WTC11 (cell line): ENCODE results near the gene ALK. TPM values are rescaled to one million over a fixed set of nuclear protein-coding genes. Genes with fewer than 3 reads are reported as not detected.

Experiments
- ATAC-seq: fragments of 200-7000 bp; cut with Tn5 transposase; 2 replicates; pipeline ENCODE4 v1.10.0; 2021; ENCODE audit warnings: mild to moderate bottlenecking, moderate library complexity
- CTCF ChIA-PET: fragments of 300-600 bp; sonication (Branson Sonifier 250); formaldehyde crosslinking; loops from one replicate; lab custom pipeline; 2021; ENCODE audit warnings: antibody characterized with exemption; lab: Charles Lee
- POLR2A ChIA-PET: fragments of 350-600 bp; sonication (Branson Sonifier 250); formaldehyde crosslinking; loops from one replicate; lab custom pipeline; 2021; ENCODE audit warnings: antibody characterized with exemption; lab: Charles Lee
- DNase-seq: peaks from one replicate; pipeline ENCODE4 v3.0.0; 2021; ENCODE audit warnings: low spot score
- H3K27ac Mint-ChIP-seq: 2 replicates; pipeline ENCODE4 v1.8.0; 2021; ENCODE audit warnings: mixed read lengths
- H3K27me3 Mint-ChIP-seq: 2 replicates; pipeline ENCODE4 v1.8.0; 2021; ENCODE audit warnings: low read depth, mild to moderate bottlenecking, moderate library complexity, mixed read lengths
- H3K36me3 Mint-ChIP-seq: 2 replicates; pipeline ENCODE4 v1.8.0; 2021; ENCODE audit warnings: mixed read lengths
- H3K4me1 Mint-ChIP-seq: 2 replicates; pipeline ENCODE4 v1.8.0; 2022; ENCODE audit warnings: mixed read lengths
- H3K4me3 Mint-ChIP-seq: 2 replicates; pipeline ENCODE4 v1.8.0; 2021; ENCODE audit warnings: mild to moderate bottlenecking, moderate library complexity, mixed read lengths
- H3K9me3 Mint-ChIP-seq: 2 replicates; pipeline ENCODE4 v1.8.0; 2021; ENCODE audit warnings: mixed read lengths
- ATF1 ChIP-seq: sonication (generic); formaldehyde crosslinking; IDR thresholded peaks from 2 replicates; pipeline ENCODE4 v1.8.1; 2023; ENCODE audit warnings: mild to moderate bottlenecking, moderate library complexity, missing genetic modification reagents
- ATF3 ChIP-seq: sonication (generic); formaldehyde crosslinking; conservative IDR thresholded peaks from 2 replicates; pipeline ENCODE4 v1.8.1; 2022; ENCODE audit warnings: mild to moderate bottlenecking, missing genetic modification reagents
- CREM ChIP-seq: sonication (generic); formaldehyde crosslinking; IDR thresholded peaks from 2 replicates; pipeline ENCODE4 v1.8.1; 2022; ENCODE audit warnings: mild to moderate bottlenecking, missing genetic modification reagents, moderate library complexity
- FOXP4 ChIP-seq: sonication (generic); formaldehyde crosslinking; IDR thresholded peaks from 2 replicates; pipeline ENCODE4 v1.8.0; 2022; ENCODE audit warnings: mild to moderate bottlenecking, missing genetic modification reagents
- GABPB1 ChIP-seq: sonication (generic); formaldehyde crosslinking; IDR thresholded peaks from 2 replicates; pipeline ENCODE4 v1.8.1; 2023; ENCODE audit warnings: mild to moderate bottlenecking, missing genetic modification reagents
- GRHL2 ChIP-seq: fragments of 250-450 bp; sonication (Bioruptor Pico); IDR thresholded peaks from 2 replicates; pipeline ENCODE4 v1.8.0; 2022; ENCODE audit warnings: mild to moderate bottlenecking, moderate library complexity; ENCODE audit not compliant: insufficient replicate concordance, severe bottlenecking
- MXD4 ChIP-seq: fragments of 250-450 bp; sonication (Bioruptor Pico); IDR thresholded peaks from 2 replicates; pipeline ENCODE4 v1.8.0; 2021; ENCODE audit warnings: mild to moderate bottlenecking, moderate library complexity, borderline replicate concordance
- NR1H2 ChIP-seq: sonication (generic); formaldehyde crosslinking; IDR thresholded peaks from 2 replicates; pipeline ENCODE4 v1.9.0; 2021; ENCODE audit warnings: mild to moderate bottlenecking, moderate library complexity, missing genetic modification reagents
- NR2C2 ChIP-seq: sonication (generic); formaldehyde crosslinking; IDR thresholded peaks from 2 replicates; pipeline ENCODE4 v1.8.0; 2022; ENCODE audit warnings: mild to moderate bottlenecking, missing genetic modification reagents
- PRDM15 ChIP-seq: sonication (generic); formaldehyde crosslinking; IDR thresholded peaks from 2 replicates; pipeline ENCODE4 v1.8.0; 2022; ENCODE audit warnings: missing genetic modification reagents
- PREB ChIP-seq: sonication (generic); formaldehyde crosslinking; IDR thresholded peaks from 2 replicates; pipeline ENCODE4 v1.8.1; 2022; ENCODE audit warnings: mild to moderate bottlenecking, missing genetic modification reagents, moderate library complexity, borderline replicate concordance
- PRRX2 ChIP-seq: fragments of 250-450 bp; sonication (Bioruptor Pico); IDR thresholded peaks from 2 replicates; pipeline ENCODE4 v1.8.0; 2021; ENCODE audit warnings: mild to moderate bottlenecking
- SMAD3 ChIP-seq: sonication (generic); formaldehyde crosslinking; IDR thresholded peaks from 2 replicates; pipeline ENCODE4 v1.8.0; 2022; ENCODE audit warnings: missing genetic modification reagents, mild to moderate bottlenecking, borderline replicate concordance
- ZNF121 ChIP-seq: sonication (generic); formaldehyde crosslinking; IDR thresholded peaks from 2 replicates; pipeline ENCODE4 v1.8.0; 2023; ENCODE audit warnings: missing genetic modification reagents
- ZNF232 ChIP-seq: sonication (generic); formaldehyde crosslinking; IDR thresholded peaks from 2 replicates; pipeline ENCODE4 v1.8.0; 2022; ENCODE audit warnings: mild to moderate bottlenecking, missing genetic modification reagents
- ZNF317 ChIP-seq: sonication (generic); formaldehyde crosslinking; IDR thresholded peaks from 2 replicates; pipeline ENCODE4 v1.8.1; 2023; ENCODE audit warnings: low read depth, mild to moderate bottlenecking, moderate library complexity, missing genetic modification reagents, borderline replicate concordance
- total RNA-seq: library from RNA; stranded (reverse); gene quantifications from 3 replicates; pipeline ENCODE4 v1.2.3, GENCODE V29; 2021
- TF ChIP-seq, protein P1 (sequence below): sonication (generic); formaldehyde crosslinking; IDR thresholded peaks from 2 replicates; pipeline ENCODE4 v1.8.1; 2023; ENCODE audit warnings: mild to moderate bottlenecking, missing genetic modification reagents
- TF ChIP-seq, protein P2 (sequence below): sonication (generic); formaldehyde crosslinking; IDR thresholded peaks from 2 replicates; pipeline ENCODE4 v1.8.1; 2023; ENCODE audit warnings: mild to moderate bottlenecking, missing genetic modification reagents

The ALK gene
- total RNA-seq, 1 experiment from 2014 or later: not detected

DNA sequence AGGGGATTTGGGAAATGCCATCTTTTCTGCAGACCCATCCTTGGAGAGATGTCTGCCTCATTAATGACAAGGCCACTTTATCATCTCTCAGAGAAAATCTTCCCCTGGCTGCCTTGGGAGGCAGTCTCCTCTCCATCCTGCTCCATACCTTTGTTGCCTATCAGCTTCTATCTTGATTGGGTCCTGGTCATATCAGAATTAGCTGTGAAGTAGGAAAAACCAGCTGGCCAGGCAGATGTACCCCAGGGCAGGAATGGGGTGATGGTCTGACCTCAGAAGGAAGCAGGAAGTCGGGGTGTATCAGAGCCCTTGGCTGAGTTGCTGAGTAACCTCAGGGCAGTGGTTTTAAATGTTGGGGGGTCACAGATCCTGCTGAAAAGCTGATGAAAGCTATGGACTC is 41.3 kb downstream of the ALK start:
- POLR2A ChIA-PET: no interaction called here
- no peak for TF ChIP-seq CREM
- no peak for TF ChIP-seq ZNF232 (CRISPR knock-in tag)
- no peak for TF ChIP-seq GABPB1 (CRISPR knock-in tag)
- TF ChIP-seq ATF1 (CRISPR knock-in tag): no peak
- no peak for TF ChIP-seq PRRX2
- TF ChIP-seq, protein P1, sequence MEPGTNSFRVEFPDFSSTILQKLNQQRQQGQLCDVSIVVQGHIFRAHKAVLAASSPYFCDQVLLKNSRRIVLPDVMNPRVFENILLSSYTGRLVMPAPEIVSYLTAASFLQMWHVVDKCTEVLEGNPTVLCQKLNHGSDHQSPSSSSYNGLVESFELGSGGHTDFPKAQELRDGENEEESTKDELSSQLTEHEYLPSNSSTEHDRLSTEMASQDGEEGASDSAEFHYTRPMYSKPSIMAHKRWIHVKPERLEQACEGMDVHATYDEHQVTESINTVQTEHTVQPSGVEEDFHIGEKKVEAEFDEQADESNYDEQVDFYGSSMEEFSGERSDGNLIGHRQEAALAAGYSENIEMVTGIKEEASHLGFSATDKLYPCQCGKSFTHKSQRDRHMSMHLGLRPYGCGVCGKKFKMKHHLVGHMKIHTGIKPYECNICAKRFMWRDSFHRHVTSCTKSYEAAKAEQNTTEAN (CRISPR knock-in tag): no peak
- TF ChIP-seq NR1H2: no peak
- no peak for TF ChIP-seq SMAD3 (CRISPR knock-in tag)
- no peak for TF ChIP-seq MXD4 (CRISPR knock-in tag)
- no peak for TF ChIP-seq PREB (CRISPR knock-in tag)
- TF ChIP-seq GRHL2: no peak
- TF ChIP-seq ZNF317 (CRISPR knock-in tag): no peak
- no peak for TF ChIP-seq PRDM15 (CRISPR knock-in tag)
- no peak for TF ChIP-seq NR2C2 (CRISPR knock-in tag)
- no peak for TF ChIP-seq FOXP4 (CRISPR knock-in tag)
- ATAC-seq: no peak
- DNase-seq: no peak
- Mint-ChIP-seq H3K36me3 (no peaks in the 10 kb centered on the region), H3K9me3 (peaks cover 7% of the 10 kb centered on the region; the same call in 1 of the 2 replicates), H3K27me3 (no peaks in the 10 kb centered on the region), H3K4me3 (no peak overlapping the region), H3K27ac (no peak overlapping the region), H3K4me1 (no peaks in the 10 kb centered on the region)
- CTCF ChIA-PET: no interaction called here

GRCh38 chr2:29879456-29879855 is 41.9 kb downstream of the ALK start:
- no peak for ATAC-seq
- Mint-ChIP-seq H3K36me3 (no peaks in the 10 kb centered on the region), H3K9me3 (peaks cover 6% of the 10 kb centered on the region; the same call in 1 of the 2 replicates), H3K4me1 (no peaks in the 10 kb centered on the region), H3K27ac (no peak overlapping the region), H3K4me3 (no peak overlapping the region), H3K27me3 (no peaks in the 10 kb centered on the region)
- no peak for DNase-seq
- ChIA-PET CTCF (no interaction called here), POLR2A (no interaction called here)
- no peak for TF ChIP-seq CREM
- no peak for TF ChIP-seq ZNF121 (CRISPR knock-in tag)
- no peak for TF ChIP-seq GRHL2
- TF ChIP-seq, protein P2, sequence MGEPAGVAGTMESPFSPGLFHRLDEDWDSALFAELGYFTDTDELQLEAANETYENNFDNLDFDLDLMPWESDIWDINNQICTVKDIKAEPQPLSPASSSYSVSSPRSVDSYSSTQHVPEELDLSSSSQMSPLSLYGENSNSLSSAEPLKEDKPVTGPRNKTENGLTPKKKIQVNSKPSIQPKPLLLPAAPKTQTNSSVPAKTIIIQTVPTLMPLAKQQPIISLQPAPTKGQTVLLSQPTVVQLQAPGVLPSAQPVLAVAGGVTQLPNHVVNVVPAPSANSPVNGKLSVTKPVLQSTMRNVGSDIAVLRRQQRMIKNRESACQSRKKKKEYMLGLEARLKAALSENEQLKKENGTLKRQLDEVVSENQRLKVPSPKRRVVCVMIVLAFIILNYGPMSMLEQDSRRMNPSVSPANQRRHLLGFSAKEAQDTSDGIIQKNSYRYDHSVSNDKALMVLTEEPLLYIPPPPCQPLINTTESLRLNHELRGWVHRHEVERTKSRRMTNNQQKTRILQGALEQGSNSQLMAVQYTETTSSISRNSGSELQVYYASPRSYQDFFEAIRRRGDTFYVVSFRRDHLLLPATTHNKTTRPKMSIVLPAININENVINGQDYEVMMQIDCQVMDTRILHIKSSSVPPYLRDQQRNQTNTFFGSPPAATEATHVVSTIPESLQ: no peak
- no peak for TF ChIP-seq ATF3 (CRISPR knock-in tag)
- TF ChIP-seq PRRX2: no peak
